Measurements from ENCODE around the gene OGDH. TPM values are rescaled to one million over a fixed set of nuclear protein-coding genes. Genes with fewer than 3 reads are reported as not detected.

Gene OGDH
- total and polyA plus RNA-seq, 9 donors, result 42.9 to 69.3 (median 59.8) TPM

- no peaks in the 10 kb centered on the region for H3K9me3 ChIP-seq (replicated peaks; ENCODE audit: control insufficient read depth, low read depth, low read length)
- no peak for DNase-seq
- peaks cover 47% of the 10 kb centered on the region for H3K4me1 ChIP-seq (ENCODE audit: control insufficient read depth, insufficient read depth, low read length)
- H3K36me3 ChIP-seq (ENCODE audit: control insufficient read depth, insufficient read depth, low read length), result peaks cover 42% of the 10 kb centered on the region
- no peaks in the 10 kb centered on the region for H3K27me3 ChIP-seq (ENCODE audit: control insufficient read depth, insufficient read depth, low read length)
- no peak overlapping the region for H3K4me3 ChIP-seq (ENCODE audit: low read length)
- 74% methylated on average over 6 of the region's 7 CpGs for WGBS (ENCODE audit: insufficient coverage)
- H3K27ac ChIP-seq (ENCODE audit: low read length), result no peak overlapping the region
Observed at GRCh38 chr7:44757739-44758138, 151.3 kb downstream of the OGDH start.

Other genes with a start within 250 kb of the OGDH start
- 60.0 TPM for gene NUDCD3, start 116.0 kb upstream of the OGDH start, total RNA-seq
- 10 to 100 TPM; 62.2 to 90.4 (median 80.0) TPM for gene NUDCD3, start 116.0 kb upstream of the OGDH start, polyA plus RNA-seq (ENCODE audit: insufficient read depth in 1 of 8, insufficient read length in 8 of 8, low replicate concordance in 1 of 8)
- not detected for gene NPC1L1, start 65.3 kb upstream of the OGDH start, total RNA-seq
- 1 to 10 TPM in 1 of 8 donors, under 1 TPM in 7; 0.04 to 1.5 (median 0.11) TPM for gene NPC1L1, start 65.3 kb upstream of the OGDH start, polyA plus RNA-seq (ENCODE audit: insufficient read depth in 1 of 8, insufficient read length in 8 of 8, low replicate concordance in 1 of 8)
- gene DDX56, start 32.7 kb upstream of the OGDH start, total RNA-seq, result 51.7 TPM
- gene DDX56, start 32.7 kb upstream of the OGDH start, polyA plus RNA-seq (ENCODE audit: insufficient read depth in 1 of 8, insufficient read length in 8 of 8, low replicate concordance in 1 of 8), result 10 to 100 TPM; 43.6 to 64.5 (median 53.2) TPM
- gene TMED4, start 24.4 kb upstream of the OGDH start, total RNA-seq, result 97.8 TPM
- 10 to 100 TPM; 74.8 to 88.1 (median 82.8) TPM for gene TMED4, start 24.4 kb upstream of the OGDH start, polyA plus RNA-seq (ENCODE audit: insufficient read depth in 1 of 8, insufficient read length in 8 of 8, low replicate concordance in 1 of 8)
- gene ZMIZ2, start 142.2 kb downstream of the OGDH start, total RNA-seq, result 10.9 TPM
- 10 to 100 TPM; 21.4 to 48.9 (median 35.8) TPM for gene ZMIZ2, start 142.2 kb downstream of the OGDH start, polyA plus RNA-seq (ENCODE audit: insufficient read depth in 1 of 8, insufficient read length in 8 of 8, low replicate concordance in 1 of 8)
- 1,341 TPM for gene PPIA, start 190.1 kb downstream of the OGDH start, total RNA-seq
- 1,000 to 10,000 TPM in 1 of 8 donors, 100 to 1,000 TPM in 7; 718 to 1,009 (median 821) TPM for gene PPIA, start 190.1 kb downstream of the OGDH start, polyA plus RNA-seq (ENCODE audit: insufficient read depth in 1 of 8, insufficient read length in 8 of 8, low replicate concordance in 1 of 8)
- 110 TPM for gene H2AZ2, start 241.5 kb downstream of the OGDH start, total RNA-seq
- 100 to 1,000 TPM; 118 to 185 (median 142) TPM for gene H2AZ2, start 241.5 kb downstream of the OGDH start, polyA plus RNA-seq (ENCODE audit: insufficient read depth in 1 of 8, insufficient read length in 8 of 8, low replicate concordance in 1 of 8)